Activated CD8-positive, alpha-beta memory T cell treated with anti-CD3 and anti-CD28 coated beads, Interleukin-2, amount 50 U/mL, for 4 hours (primary cell): ENCODE data around the gene USH1G.
A peak's percentile ranks its signal among the peaks of the same experiment; 100 is the strongest.
"Not testable (repeated sequence)": the region's sequence is repeated elsewhere in the genome, so short reads cannot be mapped to it uniquely, and the experiment has no call there.

Experiments used
- DNase-seq: peaks from one replicate; pipeline ENCODE4 v3.0.0-alpha.2; 2020

USH1G gene

DNA sequence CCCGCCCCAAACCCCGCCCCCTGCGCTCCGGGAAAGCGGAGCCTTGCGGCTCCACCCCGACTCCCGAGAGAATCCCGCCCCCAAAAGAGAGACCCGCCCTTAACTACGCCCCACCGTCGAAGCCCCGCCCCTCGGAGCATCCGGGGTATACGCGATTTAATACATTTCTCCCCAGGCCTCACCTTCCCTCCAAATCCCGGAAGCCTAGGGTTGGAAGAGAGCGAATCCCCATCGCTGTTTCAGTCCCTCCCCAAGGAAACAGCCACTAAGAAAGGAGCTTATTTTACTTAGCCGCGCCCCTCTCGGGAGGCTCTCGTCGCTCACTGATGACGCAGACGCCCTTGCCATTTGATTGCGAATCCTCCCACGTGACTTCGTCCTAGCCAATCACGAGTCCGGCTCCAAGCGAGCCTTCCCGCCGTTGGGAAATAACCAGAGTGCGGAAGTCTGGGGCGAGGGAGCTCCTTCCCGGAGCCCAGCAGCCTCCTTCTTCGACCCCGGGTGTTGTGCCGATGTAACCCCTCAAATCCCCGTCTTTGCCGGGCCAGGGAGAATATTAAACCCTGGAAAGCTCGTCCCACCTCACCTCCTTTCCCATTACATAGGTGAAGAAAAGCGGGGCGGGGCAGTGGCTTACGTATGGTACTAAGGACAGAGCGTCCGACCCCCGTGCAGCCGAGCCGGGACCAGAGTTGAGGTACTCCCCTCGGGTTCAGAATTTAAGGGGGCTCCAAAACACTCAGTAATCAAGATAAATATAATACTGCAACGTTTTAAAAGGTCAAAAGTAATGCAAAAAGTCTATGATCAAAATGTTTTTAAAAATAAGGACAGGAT lies 49.8 kb downstream of the USH1G start:
- DNase-seq = peak; percentile 99

- no peak for DNase-seq
Measured at GRCh38 chr17:74872313-74873036, 50.6 kb downstream of the USH1G start, which contains the start of gene FDXR. Gene FDXR (minus strand): TSS chr17:74872994. CDS start chr17:74872944, 50 bp downstream.

- no peak for DNase-seq
Measured at GRCh38 chr17:74871356-74872076, 51.5 kb downstream of the USH1G start.

DNA sequence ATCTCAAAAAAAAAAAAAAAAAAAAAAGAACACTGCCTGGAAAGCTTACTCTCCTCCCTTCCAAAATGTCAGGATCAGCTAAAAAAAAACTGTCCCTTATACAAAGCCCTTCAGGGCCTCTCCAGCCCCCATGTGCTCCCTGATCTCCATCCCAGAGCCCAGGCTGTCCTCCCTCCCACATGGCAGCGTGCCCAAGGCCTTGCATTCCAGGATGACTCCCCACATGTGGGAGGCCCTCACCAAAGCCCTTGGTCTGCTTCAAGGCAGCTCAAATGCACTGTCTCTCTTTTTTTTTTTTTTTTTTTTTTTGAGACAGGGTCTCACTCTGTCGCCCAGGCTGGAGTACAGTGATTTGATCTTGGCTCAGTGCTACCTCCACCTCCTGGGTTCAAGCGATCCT lies 52.5 kb downstream of the USH1G start:
- DNase-seq = no peak

DNA sequence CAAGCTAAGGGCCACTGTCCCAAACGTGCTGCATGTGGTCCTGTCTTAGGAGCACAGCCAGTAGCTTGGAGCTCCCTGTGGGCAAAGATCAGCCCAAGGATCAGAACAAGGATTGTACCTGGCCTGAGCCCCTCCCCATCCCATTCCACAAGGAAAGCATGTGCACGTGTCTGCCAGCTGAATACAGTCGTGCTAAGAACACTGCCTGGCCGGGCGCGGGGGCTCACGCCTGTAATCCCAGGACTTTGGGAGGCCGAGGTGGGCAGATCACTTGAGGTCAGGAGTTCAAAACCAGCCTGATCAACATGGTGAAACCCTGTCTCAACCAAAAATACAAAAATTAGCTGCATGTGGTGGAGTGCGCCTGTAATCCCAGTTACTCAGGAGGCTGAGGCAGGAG lies 53.0 kb downstream of the USH1G start:
- not testable (repeated sequence) for DNase-seq

GRCh38 chr17:74868908-74869255 lies 54.2 kb downstream of the USH1G start:
- no peak for DNase-seq

GRCh38 chr17:74868251-74868907 lies 54.7 kb downstream of the USH1G start:
- no peak for DNase-seq

GRCh38 chr17:74866198-74866835 lies 56.7 kb downstream of the USH1G start:
- no peak for DNase-seq
